ENCODE data around the gene AQP2. TPM values are rescaled to one million over a fixed set of nuclear protein-coding genes. Genes with fewer than 3 reads are reported as not detected.

AQP2 gene
- total and polyA plus RNA-seq, 4 donors: not detected

DNA sequence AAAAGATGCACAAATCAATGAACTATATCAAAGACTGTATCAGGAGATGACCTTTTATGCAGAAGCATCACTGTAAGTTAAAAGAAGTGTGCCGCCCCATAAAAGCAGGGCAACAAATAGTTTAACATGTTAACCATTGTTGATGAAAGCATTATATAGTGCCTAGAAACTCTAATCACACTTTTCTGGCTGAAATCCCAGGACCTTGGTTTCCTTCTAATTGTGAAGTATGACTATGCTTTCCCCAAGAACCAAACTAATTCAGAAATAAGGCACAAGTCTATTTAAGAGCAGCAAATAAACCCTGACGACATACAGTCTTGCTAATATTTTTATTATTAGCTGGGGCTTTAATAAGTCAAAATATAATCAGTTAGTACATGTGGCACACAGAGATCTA is 53.1 kb downstream of the AQP2 start:
- TF ChIP-seq EGR1 (IDR thresholded peaks at IDR 0.05; ENCODE audit: low read depth in 2 of 2): no peak
- no peak for TF ChIP-seq MAX (IDR thresholded peaks at IDR 0.05)
- TF ChIP-seq GABPA (IDR thresholded peaks at IDR 0.05 in 1 of 2, conservative IDR thresholded peaks at IDR 0.05 in 1 of 2): no peak
- TF ChIP-seq RAD21 (IDR thresholded peaks at IDR 0.05): no peak
- no peak for TF ChIP-seq HNF4A (conservative IDR thresholded peaks at IDR 0.05)
- no peak for TF ChIP-seq TAF1 (conservative IDR thresholded peaks at IDR 0.05)
- TF ChIP-seq ZBTB33 (IDR thresholded peaks at IDR 0.05): no peak
- TF ChIP-seq JUND (IDR thresholded peaks at IDR 0.05): no peak
- TF ChIP-seq FOXA2 (IDR thresholded peaks at IDR 0.05): no peak
- no peak for TF ChIP-seq NR2F2 (IDR thresholded peaks at IDR 0.05)
- TF ChIP-seq RXRA (IDR thresholded peaks at IDR 0.05): no peak
- TF ChIP-seq YY1 (IDR thresholded peaks at IDR 0.05): no peak
- TF ChIP-seq FOXA1 (IDR thresholded peaks at IDR 0.05): no peak
- TF ChIP-seq, protein P1, sequence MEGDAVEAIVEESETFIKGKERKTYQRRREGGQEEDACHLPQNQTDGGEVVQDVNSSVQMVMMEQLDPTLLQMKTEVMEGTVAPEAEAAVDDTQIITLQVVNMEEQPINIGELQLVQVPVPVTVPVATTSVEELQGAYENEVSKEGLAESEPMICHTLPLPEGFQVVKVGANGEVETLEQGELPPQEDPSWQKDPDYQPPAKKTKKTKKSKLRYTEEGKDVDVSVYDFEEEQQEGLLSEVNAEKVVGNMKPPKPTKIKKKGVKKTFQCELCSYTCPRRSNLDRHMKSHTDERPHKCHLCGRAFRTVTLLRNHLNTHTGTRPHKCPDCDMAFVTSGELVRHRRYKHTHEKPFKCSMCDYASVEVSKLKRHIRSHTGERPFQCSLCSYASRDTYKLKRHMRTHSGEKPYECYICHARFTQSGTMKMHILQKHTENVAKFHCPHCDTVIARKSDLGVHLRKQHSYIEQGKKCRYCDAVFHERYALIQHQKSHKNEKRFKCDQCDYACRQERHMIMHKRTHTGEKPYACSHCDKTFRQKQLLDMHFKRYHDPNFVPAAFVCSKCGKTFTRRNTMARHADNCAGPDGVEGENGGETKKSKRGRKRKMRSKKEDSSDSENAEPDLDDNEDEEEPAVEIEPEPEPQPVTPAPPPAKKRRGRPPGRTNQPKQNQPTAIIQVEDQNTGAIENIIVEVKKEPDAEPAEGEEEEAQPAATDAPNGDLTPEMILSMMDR (IDR thresholded peaks at IDR 0.05; ENCODE audit: low read depth, low read length, missing input control): no peak
- H3K36me3 ChIP-seq (ENCODE audit: control insufficient read depth in 4 of 4, insufficient read depth in 3 of 4, low read depth in 1 of 4, low read length in 3 of 4): peaks cover 0 to 4% (median 1%) of the 10 kb centered on the region in 4 donors
- no peak overlapping the region for H3K9ac ChIP-seq (ENCODE audit: low read depth in 1 of 2, low read length in 2 of 2)
- H3K9me3 ChIP-seq (ENCODE audit: control insufficient read depth in 4 of 4, low read length in 3 of 4): no peaks in the 10 kb centered on the region
- DNase-seq (ENCODE audit: low spot score): no peak
- no peak overlapping the region for H3K4me3 ChIP-seq (ENCODE audit: low read depth in 1 of 3, low read length in 3 of 3)
- H3K27me3 ChIP-seq (ENCODE audit: control insufficient read depth in 4 of 4, insufficient read depth in 4 of 4, low read length in 3 of 4): no peaks in the 10 kb centered on the region
- WGBS: 95% methylated on average over 2 of the region's 2 CpGs
- H3K4me1 ChIP-seq (ENCODE audit: control insufficient read depth in 4 of 4, insufficient read depth in 4 of 4, low read length in 3 of 4): no peaks in the 10 kb centered on the region
- no peak overlapping the region for H3K27ac ChIP-seq (ENCODE audit: low read depth in 1 of 2, low read length in 2 of 2)

GRCh38 chr12:50004696-50005095 is 54.2 kb downstream of the AQP2 start:
- Histone ChIP-seq H3K9ac (ENCODE audit: low read depth in 1 of 2, low read length in 2 of 2) (no peak overlapping the region), H3K4me1 (ENCODE audit: control insufficient read depth in 4 of 4, insufficient read depth in 4 of 4, low read length in 3 of 4) (no peaks in the 10 kb centered on the region), H3K36me3 (ENCODE audit: control insufficient read depth in 4 of 4, insufficient read depth in 3 of 4, low read depth in 1 of 4, low read length in 3 of 4) (peaks cover 0 to 4% (median 1%) of the 10 kb centered on the region in 4 donors), H3K9me3 (ENCODE audit: control insufficient read depth in 4 of 4, low read length in 3 of 4) (no peaks in the 10 kb centered on the region), H3K27ac (ENCODE audit: low read depth in 1 of 2, low read length in 2 of 2) (no peak overlapping the region), H3K27me3 (ENCODE audit: control insufficient read depth in 4 of 4, insufficient read depth in 4 of 4, low read length in 3 of 4) (no peaks in the 10 kb centered on the region), H3K4me3 (ENCODE audit: low read depth in 1 of 3, low read length in 3 of 3) (no peak overlapping the region)
- no peak for TF ChIP-seq FOXA2 (IDR thresholded peaks at IDR 0.05)
- TF ChIP-seq, protein P1 (IDR thresholded peaks at IDR 0.05; ENCODE audit: low read depth, low read length, missing input control): no peak
- no peak for TF ChIP-seq REST (IDR thresholded peaks at IDR 0.05)
- no peak for TF ChIP-seq FOXA1 (IDR thresholded peaks at IDR 0.05)
- TF ChIP-seq TAF1 (conservative IDR thresholded peaks at IDR 0.05): no peak
- no peak for TF ChIP-seq NR2F2 (IDR thresholded peaks at IDR 0.05)
- no peak for TF ChIP-seq SP1 (IDR thresholded peaks at IDR 0.05)
- TF ChIP-seq JUND (IDR thresholded peaks at IDR 0.05): no peak
- TF ChIP-seq EGR1 (IDR thresholded peaks at IDR 0.05; ENCODE audit: low read depth in 2 of 2): no peak
- TF ChIP-seq YY1 (IDR thresholded peaks at IDR 0.05): no peak
- TF ChIP-seq RXRA (IDR thresholded peaks at IDR 0.05): no peak
- TF ChIP-seq RAD21 (IDR thresholded peaks at IDR 0.05): no peak
- TF ChIP-seq GABPA (IDR thresholded peaks at IDR 0.05 in 1 of 2, conservative IDR thresholded peaks at IDR 0.05 in 1 of 2): no peak
- TF ChIP-seq ATF3 (IDR thresholded peaks at IDR 0.05): no peak
- TF ChIP-seq HNF4G (IDR thresholded peaks at IDR 0.05): no peak
- no peak for DNase-seq (ENCODE audit: low spot score)

Measured in liver (tissue), 9 donors.